ENCODE measurements around the gene AHCYL2.

AHCYL2 gene

DNA sequence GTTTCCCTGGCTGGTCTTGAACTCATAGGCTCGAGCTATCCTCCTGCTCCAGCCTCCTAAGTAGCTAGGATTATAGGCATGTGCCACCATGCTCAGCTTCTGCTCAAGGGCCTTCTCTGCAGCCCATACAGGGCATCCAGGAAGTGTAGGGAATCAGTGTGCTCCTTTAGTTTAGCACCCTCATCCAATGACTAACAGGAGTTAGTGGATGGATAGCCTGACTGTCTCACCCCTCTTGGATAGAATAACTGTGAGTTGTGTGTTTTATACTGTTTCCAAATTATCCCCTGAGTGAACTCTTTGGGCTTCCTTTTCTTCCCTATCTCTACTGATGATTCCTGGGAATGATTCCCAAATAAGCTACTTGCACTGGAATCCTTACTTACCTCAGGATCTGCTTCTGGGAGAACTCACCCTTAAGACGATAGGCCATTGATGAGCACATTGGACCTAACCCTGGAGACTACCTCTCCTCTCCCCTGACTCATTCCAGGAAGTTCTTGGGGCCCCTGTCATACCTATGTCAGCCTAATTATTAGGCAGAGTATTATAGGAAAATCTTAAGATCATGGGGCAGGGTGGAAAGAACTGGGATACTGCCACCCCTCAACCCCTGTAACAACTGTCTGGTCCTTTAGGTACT is 227.9 kb downstream of the AHCYL2 start:
- H3K27me3 ChIP-seq, result peaks cover 64% of the 10 kb centered on the region
- no peaks in the 10 kb centered on the region for H3K4me1 ChIP-seq (ENCODE audit: control insufficient read depth in 1 of 2, insufficient read depth in 1 of 2, low read depth in 1 of 2, low read length in 1 of 2)
- H3K4me3 ChIP-seq (ENCODE audit: low read depth in 1 of 2, low read length in 1 of 2), result no peak overlapping the region
- no peak overlapping the region for H3K27ac ChIP-seq
- TF ChIP-seq, protein P1, sequence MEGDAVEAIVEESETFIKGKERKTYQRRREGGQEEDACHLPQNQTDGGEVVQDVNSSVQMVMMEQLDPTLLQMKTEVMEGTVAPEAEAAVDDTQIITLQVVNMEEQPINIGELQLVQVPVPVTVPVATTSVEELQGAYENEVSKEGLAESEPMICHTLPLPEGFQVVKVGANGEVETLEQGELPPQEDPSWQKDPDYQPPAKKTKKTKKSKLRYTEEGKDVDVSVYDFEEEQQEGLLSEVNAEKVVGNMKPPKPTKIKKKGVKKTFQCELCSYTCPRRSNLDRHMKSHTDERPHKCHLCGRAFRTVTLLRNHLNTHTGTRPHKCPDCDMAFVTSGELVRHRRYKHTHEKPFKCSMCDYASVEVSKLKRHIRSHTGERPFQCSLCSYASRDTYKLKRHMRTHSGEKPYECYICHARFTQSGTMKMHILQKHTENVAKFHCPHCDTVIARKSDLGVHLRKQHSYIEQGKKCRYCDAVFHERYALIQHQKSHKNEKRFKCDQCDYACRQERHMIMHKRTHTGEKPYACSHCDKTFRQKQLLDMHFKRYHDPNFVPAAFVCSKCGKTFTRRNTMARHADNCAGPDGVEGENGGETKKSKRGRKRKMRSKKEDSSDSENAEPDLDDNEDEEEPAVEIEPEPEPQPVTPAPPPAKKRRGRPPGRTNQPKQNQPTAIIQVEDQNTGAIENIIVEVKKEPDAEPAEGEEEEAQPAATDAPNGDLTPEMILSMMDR (IDR thresholded peaks at IDR 0.05), result no peak
- H3K36me3 ChIP-seq, result no peaks in the 10 kb centered on the region
- no peaks in the 10 kb centered on the region for H3K9me3 ChIP-seq

DNA sequence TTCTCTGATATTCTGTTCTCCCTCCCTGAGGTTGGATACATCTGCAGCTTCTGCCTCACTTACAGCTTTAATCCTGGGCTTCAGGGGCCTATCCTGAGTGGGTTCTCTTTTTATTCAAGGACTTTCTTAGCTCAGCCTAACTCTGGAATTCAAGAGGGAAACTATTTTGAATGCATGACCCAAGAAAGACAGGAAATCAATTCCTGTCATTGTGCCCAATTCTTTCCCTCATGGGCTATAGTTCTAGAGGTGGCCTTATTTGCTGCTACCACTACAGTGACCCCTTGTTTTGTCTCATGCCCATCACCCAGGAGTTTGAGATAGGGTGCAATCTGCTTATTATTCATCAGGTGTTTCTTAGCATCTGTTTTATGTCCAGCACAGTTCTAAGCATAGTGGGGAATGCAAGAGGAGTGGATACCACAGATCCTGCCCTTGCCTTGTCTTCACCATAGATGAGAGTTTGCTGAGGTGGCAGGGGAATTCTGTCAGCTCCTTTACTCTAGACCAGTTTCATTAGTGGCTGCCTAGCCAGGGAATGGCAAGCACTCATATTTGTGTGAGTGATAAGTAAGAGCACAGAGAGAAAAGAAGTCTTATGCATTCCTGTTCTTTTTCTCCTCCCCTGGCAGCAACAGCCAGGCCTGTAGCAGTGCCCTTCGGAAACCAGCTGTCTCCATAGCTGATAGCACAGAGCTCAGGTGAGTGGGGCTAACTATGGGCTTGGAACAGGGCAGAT is 228.8 kb downstream of the AHCYL2 start:
- Histone ChIP-seq H3K9me3 (no peaks in the 10 kb centered on the region), H3K4me1 (ENCODE audit: control insufficient read depth in 1 of 2, insufficient read depth in 1 of 2, low read depth in 1 of 2, low read length in 1 of 2) (no peaks in the 10 kb centered on the region), H3K27ac (no peak overlapping the region), H3K27me3 (peaks cover 74% of the 10 kb centered on the region), H3K4me3 (ENCODE audit: low read depth in 1 of 2, low read length in 1 of 2) (no peak overlapping the region), H3K36me3 (no peaks in the 10 kb centered on the region)
- TF ChIP-seq, protein P1 (IDR thresholded peaks at IDR 0.05), result no peak

DNA sequence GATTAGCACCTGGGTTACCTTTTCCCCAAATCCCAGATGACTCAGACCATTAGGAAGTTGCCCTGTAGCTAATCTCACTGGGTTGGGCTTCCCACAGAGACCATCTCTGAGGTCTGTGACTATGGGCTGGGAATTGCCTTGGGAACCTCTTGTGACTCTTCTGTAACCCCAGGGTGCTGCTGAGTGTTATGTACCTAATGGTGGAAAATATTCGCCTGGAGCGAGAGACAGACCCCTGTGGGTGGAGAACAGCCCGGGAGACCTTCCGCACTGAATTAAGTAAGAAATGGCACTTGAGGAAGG is 229.4 kb downstream of the AHCYL2 start:
- Histone ChIP-seq H3K4me3 (ENCODE audit: low read depth in 1 of 2, low read length in 1 of 2) (no peak overlapping the region), H3K36me3 (no peaks in the 10 kb centered on the region), H3K27ac (no peak overlapping the region), H3K4me1 (ENCODE audit: control insufficient read depth in 1 of 2, insufficient read depth in 1 of 2, low read depth in 1 of 2, low read length in 1 of 2) (no peaks in the 10 kb centered on the region), H3K27me3 (peaks cover 79% of the 10 kb centered on the region), H3K9me3 (no peaks in the 10 kb centered on the region)
- TF ChIP-seq, protein P1 (IDR thresholded peaks at IDR 0.05), result no peak

DNA sequence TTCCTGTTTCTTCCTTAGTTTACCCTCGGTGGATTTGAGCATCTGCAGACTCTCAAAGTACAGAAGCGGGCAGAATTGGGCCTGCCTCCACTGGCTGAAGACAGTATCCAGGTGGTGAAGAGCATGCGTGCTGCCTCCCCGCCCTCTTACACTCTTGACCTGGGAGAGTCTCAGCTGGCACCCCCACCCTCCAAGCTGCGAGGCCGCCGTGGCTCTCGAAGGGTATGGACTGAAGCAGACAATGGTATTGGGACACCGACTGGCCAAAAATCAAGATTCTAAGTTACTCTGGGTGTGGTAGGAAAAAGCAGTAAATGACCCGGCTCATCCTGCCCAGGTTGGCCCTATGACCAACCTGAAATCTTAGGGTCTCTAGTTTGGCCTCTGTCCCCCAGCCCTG is 231.6 kb downstream of the AHCYL2 start:
- Histone ChIP-seq H3K9me3 (no peaks in the 10 kb centered on the region), H3K27ac (no peak overlapping the region), H3K4me1 (ENCODE audit: control insufficient read depth in 1 of 2, insufficient read depth in 1 of 2, low read depth in 1 of 2, low read length in 1 of 2) (no peaks in the 10 kb centered on the region), H3K27me3 (peaks cover 91% of the 10 kb centered on the region), H3K36me3 (no peaks in the 10 kb centered on the region), H3K4me3 (ENCODE audit: low read depth in 1 of 2, low read length in 1 of 2) (no peak overlapping the region)
- TF ChIP-seq, protein P1 (IDR thresholded peaks at IDR 0.05), result no peak

DNA sequence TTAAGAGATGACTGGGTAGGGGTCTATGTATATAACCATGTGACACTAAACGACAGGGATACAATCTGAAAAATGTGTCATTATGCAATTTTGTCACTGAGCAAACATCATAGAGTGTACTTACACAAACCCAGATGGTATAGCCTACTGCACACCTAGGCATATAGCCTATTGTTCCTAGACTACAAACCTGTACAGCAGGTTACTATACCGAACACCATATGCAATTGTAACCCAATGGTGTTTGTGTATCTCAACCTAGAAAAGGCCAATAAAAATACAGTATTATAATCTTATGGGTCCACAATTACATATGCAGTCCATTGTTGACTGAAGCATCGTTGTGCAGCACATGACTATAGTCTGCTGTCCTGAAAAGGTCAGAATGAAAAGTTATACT is 232.3 kb downstream of the AHCYL2 start:
- Histone ChIP-seq H3K9me3 (no peaks in the 10 kb centered on the region), H3K27ac (no peak overlapping the region), H3K27me3 (peaks cover 91% of the 10 kb centered on the region), H3K4me3 (ENCODE audit: low read depth in 1 of 2, low read length in 1 of 2) (no peak overlapping the region), H3K4me1 (ENCODE audit: control insufficient read depth in 1 of 2, insufficient read depth in 1 of 2, low read depth in 1 of 2, low read length in 1 of 2) (peaks cover 4% of the 10 kb centered on the region in 2 experiments), H3K36me3 (no peaks in the 10 kb centered on the region)
- TF ChIP-seq, protein P1 (IDR thresholded peaks at IDR 0.05), result no peak

Data from neutrophil (primary cell).